Uterus (tissue), 2 donors: ENCODE measurements around the gene SND1.

Source experiments
- CTCF ChIP-seq, 4 experiments: fragments of 200-600 bp in 2 of 4; fragments of 450-650 bp in 2 of 4; sonication (generic) in 2 of 4; IDR thresholded peaks; one replicate each; pipeline ENCODE4 v1.5.1; 2016 to 2019; ENCODE audit warnings: antibody characterized with exemption in 4 of 4, mild to moderate bottlenecking in 2 of 4, moderate library complexity in 1 of 4
- POLR2A ChIP-seq, 2 donors: fragments of 450-650 bp; IDR thresholded peaks; one replicate each; pipeline ENCODE4 v1.6.1; 2016; ENCODE audit warnings: antibody characterized with exemption in 2 of 2, mild to moderate bottlenecking in 1 of 2, moderate library complexity in 1 of 2

GRCh38 chr7:127953423-127954356, 301.7 kb downstream of the SND1 start:
- no peak for TF ChIP-seq CTCF (IDR thresholded peaks at IDR 0.05)
- no peak for TF ChIP-seq POLR2A (IDR thresholded peaks at IDR 0.05)
